OCI-LY3 (cell line): ENCODE results near the gene HMGB3.

ENCODE experiments used
- EZH2phosphoT487 ChIP-seq: fragments of 200-600 bp; shearing (Covaris generic); IDR thresholded peaks from 2 replicates; pipeline ENCODE4 v1.6.1; 2018; ENCODE audit warnings: antibody characterized with exemption, mixed run types, low read depth
- TF ChIP-seq, protein P1 (sequence below): fragments of 200-600, 300-600 bp; sonication (generic); IDR thresholded peaks from 2 replicates; pipeline ENCODE4 v1.5.1; 2014; ENCODE audit warnings: antibody characterized with exemption, low read length, low read depth

DNA sequence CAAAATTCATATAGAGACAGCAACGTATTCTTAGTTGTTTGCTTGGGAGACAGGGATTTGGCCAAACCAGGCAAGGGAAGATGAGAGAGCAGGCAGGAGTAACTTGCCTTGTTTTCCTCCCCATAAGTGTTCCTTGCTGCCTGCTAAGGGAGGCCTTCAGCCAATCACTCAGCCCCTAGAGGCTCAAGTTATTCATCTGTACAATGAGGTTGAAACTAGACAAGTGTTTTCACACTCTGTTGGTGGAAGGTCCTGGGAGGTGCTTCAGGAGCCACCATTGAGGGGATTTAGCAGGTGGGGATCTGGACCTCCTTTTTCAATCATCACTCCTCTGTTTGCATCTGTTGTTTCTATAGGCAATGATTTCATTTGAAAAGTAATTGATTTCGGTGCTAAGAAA lies 23.6 kb upstream of the HMGB3 start:
- TF ChIP-seq, protein P1, sequence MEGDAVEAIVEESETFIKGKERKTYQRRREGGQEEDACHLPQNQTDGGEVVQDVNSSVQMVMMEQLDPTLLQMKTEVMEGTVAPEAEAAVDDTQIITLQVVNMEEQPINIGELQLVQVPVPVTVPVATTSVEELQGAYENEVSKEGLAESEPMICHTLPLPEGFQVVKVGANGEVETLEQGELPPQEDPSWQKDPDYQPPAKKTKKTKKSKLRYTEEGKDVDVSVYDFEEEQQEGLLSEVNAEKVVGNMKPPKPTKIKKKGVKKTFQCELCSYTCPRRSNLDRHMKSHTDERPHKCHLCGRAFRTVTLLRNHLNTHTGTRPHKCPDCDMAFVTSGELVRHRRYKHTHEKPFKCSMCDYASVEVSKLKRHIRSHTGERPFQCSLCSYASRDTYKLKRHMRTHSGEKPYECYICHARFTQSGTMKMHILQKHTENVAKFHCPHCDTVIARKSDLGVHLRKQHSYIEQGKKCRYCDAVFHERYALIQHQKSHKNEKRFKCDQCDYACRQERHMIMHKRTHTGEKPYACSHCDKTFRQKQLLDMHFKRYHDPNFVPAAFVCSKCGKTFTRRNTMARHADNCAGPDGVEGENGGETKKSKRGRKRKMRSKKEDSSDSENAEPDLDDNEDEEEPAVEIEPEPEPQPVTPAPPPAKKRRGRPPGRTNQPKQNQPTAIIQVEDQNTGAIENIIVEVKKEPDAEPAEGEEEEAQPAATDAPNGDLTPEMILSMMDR = no peak
- TF ChIP-seq EZH2phosphoT487 = no peak
